Measurements from ENCODE around the gene ARHGAP28.

The ARHGAP28 gene

GRCh38 chr18:6851480-6851879 lies 122.0 kb downstream of the ARHGAP28 start:
- no peak overlapping the region for H3K4me3 Mint-ChIP-seq
- H3K9me3 Mint-ChIP-seq = peaks cover 7 to 12% of the 10 kb centered on the region in 2 donors
- no peak for DNase-seq
- no peak overlapping the region for H3K27ac Mint-ChIP-seq
- H3K27me3 Mint-ChIP-seq = no peaks in the 10 kb centered on the region
- no peaks in the 10 kb centered on the region for H3K4me1 Mint-ChIP-seq
- no peak for ATAC-seq

- H3K4me1 Mint-ChIP-seq = no peaks in the 10 kb centered on the region
- ATAC-seq (no peak), DNase-seq (no peak)
- H3K4me3 Mint-ChIP-seq = no peak overlapping the region
- no peak overlapping the region for H3K27ac Mint-ChIP-seq
- peaks cover 0 to 7% of the 10 kb centered on the region in 2 donors for H3K9me3 Mint-ChIP-seq
- no peaks in the 10 kb centered on the region for H3K27me3 Mint-ChIP-seq
Observed at GRCh38 chr18:6854811-6855210, 125.3 kb downstream of the ARHGAP28 start.

GRCh38 chr18:6855767-6856166 lies 126.3 kb downstream of the ARHGAP28 start:
- no peak for ATAC-seq
- Mint-ChIP-seq H3K27ac (no peak overlapping the region), H3K9me3 (peaks cover 0 to 7% of the 10 kb centered on the region in 2 donors)

GRCh38 chr18:6857300-6857699 lies 127.8 kb downstream of the ARHGAP28 start:
- Mint-ChIP-seq H3K4me1 (no peaks in the 10 kb centered on the region), H3K4me3 (no peak overlapping the region), H3K27ac (no peak overlapping the region), H3K9me3 (peaks cover 0 to 7% of the 10 kb centered on the region in 2 donors), H3K27me3 (no peaks in the 10 kb centered on the region)
- DNase-seq (no peak), ATAC-seq (no peak)

More at GRCh38 chr18:6855767-6856166, 126.3 kb downstream of the ARHGAP28 start:
- DNase-seq = no peak
- Mint-ChIP-seq H3K27me3 (no peaks in the 10 kb centered on the region), H3K4me3 (no peak overlapping the region), H3K4me1 (no peaks in the 10 kb centered on the region)

GRCh38 chr18:6859676-6860422 lies 130.3 kb downstream of the ARHGAP28 start:
- Mint-ChIP-seq H3K9me3 (no peaks in the 10 kb centered on the region), H3K27ac (no peak overlapping the region), H3K4me1 (no peaks in the 10 kb centered on the region), H3K4me3 (no peak overlapping the region), H3K27me3 (no peaks in the 10 kb centered on the region)
- DNase-seq (no peak), ATAC-seq (no peak)

GRCh38 chr18:6860804-6861448 lies 131.4 kb downstream of the ARHGAP28 start:
- Mint-ChIP-seq H3K9me3 (no peaks in the 10 kb centered on the region), H3K4me3 (no peak overlapping the region), H3K4me1 (no peaks in the 10 kb centered on the region), H3K27ac (no peak overlapping the region), H3K27me3 (no peaks in the 10 kb centered on the region)
- ATAC-seq (no peak), DNase-seq (no peak)

GRCh38 chr18:6865251-6865650 lies 135.7 kb downstream of the ARHGAP28 start:
- Mint-ChIP-seq H3K4me1 (no peaks in the 10 kb centered on the region), H3K27ac (no peak overlapping the region), H3K9me3 (no peaks in the 10 kb centered on the region), H3K27me3 (no peaks in the 10 kb centered on the region), H3K4me3 (no peak overlapping the region)
- no peak for DNase-seq
- no peak for ATAC-seq

- no peak for DNase-seq
- H3K4me3 Mint-ChIP-seq = no peak overlapping the region
- H3K4me1 Mint-ChIP-seq = no peaks in the 10 kb centered on the region
- H3K27me3 Mint-ChIP-seq = no peaks in the 10 kb centered on the region
- H3K9me3 Mint-ChIP-seq = no peaks in the 10 kb centered on the region
- H3K27ac Mint-ChIP-seq = no peak overlapping the region
- no peak for ATAC-seq
Observed at GRCh38 chr18:6866552-6867085, 137.1 kb downstream of the ARHGAP28 start.

- Mint-ChIP-seq H3K4me1 (no peaks in the 10 kb centered on the region), H3K9me3 (no peaks in the 10 kb centered on the region), H3K27ac (no peak overlapping the region), H3K4me3 (no peak overlapping the region), H3K27me3 (no peaks in the 10 kb centered on the region)
- no peak for DNase-seq
- ATAC-seq = no peak
Observed at GRCh38 chr18:6868033-6868432, 138.5 kb downstream of the ARHGAP28 start.

- DNase-seq (no peak), ATAC-seq (no peak)
- no peak overlapping the region for H3K4me3 Mint-ChIP-seq
- no peak overlapping the region for H3K27ac Mint-ChIP-seq
- H3K9me3 Mint-ChIP-seq = no peaks in the 10 kb centered on the region
- H3K4me1 Mint-ChIP-seq = no peaks in the 10 kb centered on the region
- no peaks in the 10 kb centered on the region for H3K27me3 Mint-ChIP-seq
Observed at GRCh38 chr18:6871566-6871965, 142.1 kb downstream of the ARHGAP28 start.

- Mint-ChIP-seq H3K4me1 (no peaks in the 10 kb centered on the region), H3K4me3 (no peak overlapping the region), H3K27ac (no peak overlapping the region), H3K27me3 (no peaks in the 10 kb centered on the region), H3K9me3 (no peaks in the 10 kb centered on the region)
- no peak for ATAC-seq
- DNase-seq = no peak
Observed at GRCh38 chr18:6873040-6873751, 143.7 kb downstream of the ARHGAP28 start.

- DNase-seq = no peak
- no peak for ATAC-seq
- Mint-ChIP-seq H3K4me3 (no peak overlapping the region), H3K4me1 (no peaks in the 10 kb centered on the region), H3K9me3 (no peaks in the 10 kb centered on the region), H3K27ac (no peak overlapping the region), H3K27me3 (no peaks in the 10 kb centered on the region)
Observed at GRCh38 chr18:6874315-6874714, 144.8 kb downstream of the ARHGAP28 start.

GRCh38 chr18:6875749-6876148 lies 146.2 kb downstream of the ARHGAP28 start:
- H3K4me1 Mint-ChIP-seq = no peaks in the 10 kb centered on the region
- no peak for DNase-seq
- no peak overlapping the region for H3K4me3 Mint-ChIP-seq
- no peaks in the 10 kb centered on the region for H3K27me3 Mint-ChIP-seq
- H3K9me3 Mint-ChIP-seq = peaks cover 0 to 9% of the 10 kb centered on the region in 2 donors
- ATAC-seq = no peak
- H3K27ac Mint-ChIP-seq = no peak overlapping the region

- Mint-ChIP-seq H3K9me3 (peaks cover 0 to 9% of the 10 kb centered on the region in 2 donors), H3K4me1 (no peaks in the 10 kb centered on the region), H3K27ac (no peak overlapping the region), H3K27me3 (no peaks in the 10 kb centered on the region), H3K4me3 (no peak overlapping the region)
- ATAC-seq (no peak), DNase-seq (no peak)
Observed at GRCh38 chr18:6876641-6877041, 147.1 kb downstream of the ARHGAP28 start.

- no peaks in the 10 kb centered on the region for H3K4me1 Mint-ChIP-seq
Observed at GRCh38 chr18:6877288-6877687, 147.8 kb downstream of the ARHGAP28 start.

More at GRCh38 chr18:6877288-6877687, 147.8 kb downstream of the ARHGAP28 start:
- Mint-ChIP-seq H3K27me3 (no peaks in the 10 kb centered on the region), H3K4me3 (no peak overlapping the region), H3K9me3 (peaks cover 0 to 9% of the 10 kb centered on the region in 2 donors), H3K27ac (no peak overlapping the region)
- ATAC-seq (no peak), DNase-seq (no peak)

Data from stimulated activated naive CD8-positive, alpha-beta T cell treated with anti-CD3 and anti-CD28 coated beads, Interleukin-15, amount 100 ng/mL, for 72 hours (primary cell).